WTC11 (cell line): ENCODE results near the gene CLEC6A. TPM values are rescaled to one million over a fixed set of nuclear protein-coding genes. Genes with fewer than 3 reads are reported as not detected.

Experiments
- ATAC-seq: fragments of 200-7000 bp; cut with Tn5 transposase; 2 replicates; pipeline ENCODE4 v1.10.0; 2021; ENCODE audit warnings: mild to moderate bottlenecking, moderate library complexity
- CTCF ChIA-PET: fragments of 300-600 bp; sonication (Branson Sonifier 250); formaldehyde crosslinking; loops from one replicate; lab custom pipeline; 2021; ENCODE audit warnings: antibody characterized with exemption; lab: Charles Lee
- POLR2A ChIA-PET: fragments of 350-600 bp; sonication (Branson Sonifier 250); formaldehyde crosslinking; loops from one replicate; lab custom pipeline; 2021; ENCODE audit warnings: antibody characterized with exemption; lab: Charles Lee
- DNase-seq: peaks from one replicate; pipeline ENCODE4 v3.0.0; 2021; ENCODE audit warnings: low spot score
- H3K27ac Mint-ChIP-seq: 2 replicates; pipeline ENCODE4 v1.8.0; 2021; ENCODE audit warnings: mixed read lengths
- H3K27me3 Mint-ChIP-seq: 2 replicates; pipeline ENCODE4 v1.8.0; 2021; ENCODE audit warnings: low read depth, mild to moderate bottlenecking, moderate library complexity, mixed read lengths
- H3K36me3 Mint-ChIP-seq: 2 replicates; pipeline ENCODE4 v1.8.0; 2021; ENCODE audit warnings: mixed read lengths
- H3K4me1 Mint-ChIP-seq: 2 replicates; pipeline ENCODE4 v1.8.0; 2022; ENCODE audit warnings: mixed read lengths
- H3K4me3 Mint-ChIP-seq: 2 replicates; pipeline ENCODE4 v1.8.0; 2021; ENCODE audit warnings: mild to moderate bottlenecking, moderate library complexity, mixed read lengths
- H3K9me3 Mint-ChIP-seq: 2 replicates; pipeline ENCODE4 v1.8.0; 2021; ENCODE audit warnings: mixed read lengths
- ATF1 ChIP-seq: sonication (generic); formaldehyde crosslinking; IDR thresholded peaks from 2 replicates; pipeline ENCODE4 v1.8.1; 2023; ENCODE audit warnings: mild to moderate bottlenecking, moderate library complexity, missing genetic modification reagents
- ATF6 ChIP-seq: sonication (generic); formaldehyde crosslinking; IDR thresholded peaks from 2 replicates; pipeline ENCODE4 v1.8.1; 2023; ENCODE audit warnings: mild to moderate bottlenecking, missing genetic modification reagents
- CBFB ChIP-seq: sonication (generic); formaldehyde crosslinking; IDR thresholded peaks from 2 replicates; pipeline ENCODE4 v1.8.1; 2022; ENCODE audit warnings: mild to moderate bottlenecking, low read depth, missing genetic modification reagents
- CREB1 ChIP-seq: sonication (generic); formaldehyde crosslinking; IDR thresholded peaks from 2 replicates; pipeline ENCODE4 v1.8.0; 2023; ENCODE audit warnings: mild to moderate bottlenecking, missing genetic modification reagents
- CTCF ChIP-seq: fragments of 200-600 bp; IDR thresholded peaks from 2 replicates; pipeline ENCODE4 v1.8.0; 2022; ENCODE audit warnings: antibody characterized with exemption
- ERG ChIP-seq: fragments of 250-450 bp; sonication (Bioruptor Pico); IDR thresholded peaks from 2 replicates; pipeline ENCODE4 v1.8.0; 2021; ENCODE audit warnings: mild to moderate bottlenecking
- FOXP4 ChIP-seq: sonication (generic); formaldehyde crosslinking; IDR thresholded peaks from 2 replicates; pipeline ENCODE4 v1.8.0; 2022; ENCODE audit warnings: mild to moderate bottlenecking, missing genetic modification reagents
- KAT7 ChIP-seq: sonication (generic); formaldehyde crosslinking; IDR thresholded peaks from 2 replicates; pipeline ENCODE4 v1.8.1; 2023; ENCODE audit warnings: missing genetic modification reagents, mild to moderate bottlenecking, borderline replicate concordance
- NFYB ChIP-seq: sonication (generic); formaldehyde crosslinking; conservative IDR thresholded peaks from 2 replicates; pipeline ENCODE4 v1.8.0; 2022; ENCODE audit warnings: low read depth, missing genetic modification reagents
- NR2C2 ChIP-seq: sonication (generic); formaldehyde crosslinking; IDR thresholded peaks from 2 replicates; pipeline ENCODE4 v1.8.0; 2022; ENCODE audit warnings: mild to moderate bottlenecking, missing genetic modification reagents
- OVOL2 ChIP-seq: fragments of 250-450 bp; sonication (Bioruptor Pico); IDR thresholded peaks from 2 replicates; pipeline ENCODE4 v1.9.0; 2021; ENCODE audit warnings: mild to moderate bottlenecking, borderline replicate concordance
- RELA ChIP-seq: sonication (generic); formaldehyde crosslinking; IDR thresholded peaks from 2 replicates; pipeline ENCODE4 v1.8.1; 2022; ENCODE audit warnings: missing genetic modification reagents, mild to moderate bottlenecking, borderline replicate concordance
- ZBTB21 ChIP-seq: sonication (generic); formaldehyde crosslinking; IDR thresholded peaks from 2 replicates; pipeline ENCODE4 v1.8.1; 2023; ENCODE audit warnings: mild to moderate bottlenecking, missing genetic modification reagents, borderline replicate concordance
- ZNF232 ChIP-seq: sonication (generic); formaldehyde crosslinking; IDR thresholded peaks from 2 replicates; pipeline ENCODE4 v1.8.0; 2022; ENCODE audit warnings: mild to moderate bottlenecking, missing genetic modification reagents
- ZNF263 ChIP-seq: sonication (generic); formaldehyde crosslinking; IDR thresholded peaks from 2 replicates; pipeline ENCODE4 v1.8.1; 2022; ENCODE audit warnings: low read depth, mild to moderate bottlenecking, moderate library complexity, missing genetic modification reagents
- ZNF317 ChIP-seq: sonication (generic); formaldehyde crosslinking; IDR thresholded peaks from 2 replicates; pipeline ENCODE4 v1.8.1; 2023; ENCODE audit warnings: low read depth, mild to moderate bottlenecking, moderate library complexity, missing genetic modification reagents, borderline replicate concordance
- ZNF416 ChIP-seq: fragments of 250-450 bp; sonication (Bioruptor Pico); IDR thresholded peaks from 2 replicates; pipeline ENCODE4 v1.9.0; 2021; ENCODE audit warnings: mild to moderate bottlenecking, inconsistent platforms
- total RNA-seq: library from RNA; stranded (reverse); gene quantifications from 3 replicates; pipeline ENCODE4 v1.2.3, GENCODE V29; 2021
- TF ChIP-seq, protein P1 (sequence below): sonication (generic); formaldehyde crosslinking; IDR thresholded peaks from 2 replicates; pipeline ENCODE4 v1.8.1; 2023; ENCODE audit warnings: mild to moderate bottlenecking, missing genetic modification reagents, borderline replicate concordance
- TF ChIP-seq, protein P2 (sequence below): sonication (generic); formaldehyde crosslinking; IDR thresholded peaks from 2 replicates; pipeline ENCODE4 v1.8.0; 2022; ENCODE audit warnings: missing genetic modification reagents

Gene CLEC6A
- total RNA-seq, 1 experiment from 2014 or later: 0.20 TPM

- no peaks in the 10 kb centered on the region for H3K36me3 Mint-ChIP-seq
- no peak for TF ChIP-seq ZNF317 (CRISPR knock-in tag)
- TF ChIP-seq CREB1 (CRISPR knock-in tag): no peak
- TF ChIP-seq KAT7: no peak
- TF ChIP-seq ZNF263 (CRISPR knock-in tag): no peak
- TF ChIP-seq OVOL2 (CRISPR knock-in tag): no peak
- no peak overlapping the region for H3K27ac Mint-ChIP-seq
- DNase-seq (no peak), ATAC-seq (no peak)
- CTCF ChIA-PET: no interaction called here
- no peaks in the 10 kb centered on the region for H3K27me3 Mint-ChIP-seq
- peaks cover 27% of the 10 kb centered on the region for H3K4me1 Mint-ChIP-seq
- H3K9me3 Mint-ChIP-seq: no peaks in the 10 kb centered on the region
- no peak overlapping the region for H3K4me3 Mint-ChIP-seq
- POLR2A ChIA-PET: no interaction called here
Measured at GRCh38 chr12:8445731-8446130, 10.0 kb upstream of the CLEC6A start.

- peaks cover 21% of the 10 kb centered on the region for H3K4me1 Mint-ChIP-seq
- CTCF ChIA-PET: no interaction called here
- POLR2A ChIA-PET: no interaction called here
- ATAC-seq (no peak), DNase-seq (no peak)
- peaks cover 3% of the 10 kb centered on the region; the same call in 1 of the 2 replicates for H3K9me3 Mint-ChIP-seq
- no peaks in the 10 kb centered on the region for H3K36me3 Mint-ChIP-seq
- H3K27ac Mint-ChIP-seq: no peak overlapping the region
- H3K27me3 Mint-ChIP-seq: no peaks in the 10 kb centered on the region
- H3K4me3 Mint-ChIP-seq: no peak overlapping the region
- TF ChIP-seq CBFB (CRISPR knock-in tag) (no peak), ERG (CRISPR knock-in tag) (no peak), ZNF416 (no peak), ZBTB21 (CRISPR knock-in tag) (no peak), ATF6 (CRISPR knock-in tag) (no peak), CTCF (no peak), RELA (CRISPR knock-in tag) (no peak), ATF1 (CRISPR knock-in tag) (no peak), KAT7 (no peak), NR2C2 (no peak), FOXP4 (CRISPR knock-in tag) (no peak), ZNF232 (no peak), NFYB (CRISPR knock-in tag) (no peak)
- TF ChIP-seq, protein P1, sequence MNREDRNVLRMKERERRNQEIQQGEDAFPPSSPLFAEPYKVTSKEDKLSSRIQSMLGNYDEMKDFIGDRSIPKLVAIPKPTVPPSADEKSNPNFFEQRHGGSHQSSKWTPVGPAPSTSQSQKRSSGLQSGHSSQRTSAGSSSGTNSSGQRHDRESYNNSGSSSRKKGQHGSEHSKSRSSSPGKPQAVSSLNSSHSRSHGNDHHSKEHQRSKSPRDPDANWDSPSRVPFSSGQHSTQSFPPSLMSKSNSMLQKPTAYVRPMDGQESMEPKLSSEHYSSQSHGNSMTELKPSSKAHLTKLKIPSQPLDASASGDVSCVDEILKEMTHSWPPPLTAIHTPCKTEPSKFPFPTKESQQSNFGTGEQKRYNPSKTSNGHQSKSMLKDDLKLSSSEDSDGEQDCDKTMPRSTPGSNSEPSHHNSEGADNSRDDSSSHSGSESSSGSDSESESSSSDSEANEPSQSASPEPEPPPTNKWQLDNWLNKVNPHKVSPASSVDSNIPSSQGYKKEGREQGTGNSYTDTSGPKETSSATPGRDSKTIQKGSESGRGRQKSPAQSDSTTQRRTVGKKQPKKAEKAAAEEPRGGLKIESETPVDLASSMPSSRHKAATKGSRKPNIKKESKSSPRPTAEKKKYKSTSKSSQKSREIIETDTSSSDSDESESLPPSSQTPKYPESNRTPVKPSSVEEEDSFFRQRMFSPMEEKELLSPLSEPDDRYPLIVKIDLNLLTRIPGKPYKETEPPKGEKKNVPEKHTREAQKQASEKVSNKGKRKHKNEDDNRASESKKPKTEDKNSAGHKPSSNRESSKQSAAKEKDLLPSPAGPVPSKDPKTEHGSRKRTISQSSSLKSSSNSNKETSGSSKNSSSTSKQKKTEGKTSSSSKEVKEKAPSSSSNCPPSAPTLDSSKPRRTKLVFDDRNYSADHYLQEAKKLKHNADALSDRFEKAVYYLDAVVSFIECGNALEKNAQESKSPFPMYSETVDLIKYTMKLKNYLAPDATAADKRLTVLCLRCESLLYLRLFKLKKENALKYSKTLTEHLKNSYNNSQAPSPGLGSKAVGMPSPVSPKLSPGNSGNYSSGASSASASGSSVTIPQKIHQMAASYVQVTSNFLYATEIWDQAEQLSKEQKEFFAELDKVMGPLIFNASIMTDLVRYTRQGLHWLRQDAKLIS (CRISPR knock-in tag): no peak
- TF ChIP-seq, protein P2, sequence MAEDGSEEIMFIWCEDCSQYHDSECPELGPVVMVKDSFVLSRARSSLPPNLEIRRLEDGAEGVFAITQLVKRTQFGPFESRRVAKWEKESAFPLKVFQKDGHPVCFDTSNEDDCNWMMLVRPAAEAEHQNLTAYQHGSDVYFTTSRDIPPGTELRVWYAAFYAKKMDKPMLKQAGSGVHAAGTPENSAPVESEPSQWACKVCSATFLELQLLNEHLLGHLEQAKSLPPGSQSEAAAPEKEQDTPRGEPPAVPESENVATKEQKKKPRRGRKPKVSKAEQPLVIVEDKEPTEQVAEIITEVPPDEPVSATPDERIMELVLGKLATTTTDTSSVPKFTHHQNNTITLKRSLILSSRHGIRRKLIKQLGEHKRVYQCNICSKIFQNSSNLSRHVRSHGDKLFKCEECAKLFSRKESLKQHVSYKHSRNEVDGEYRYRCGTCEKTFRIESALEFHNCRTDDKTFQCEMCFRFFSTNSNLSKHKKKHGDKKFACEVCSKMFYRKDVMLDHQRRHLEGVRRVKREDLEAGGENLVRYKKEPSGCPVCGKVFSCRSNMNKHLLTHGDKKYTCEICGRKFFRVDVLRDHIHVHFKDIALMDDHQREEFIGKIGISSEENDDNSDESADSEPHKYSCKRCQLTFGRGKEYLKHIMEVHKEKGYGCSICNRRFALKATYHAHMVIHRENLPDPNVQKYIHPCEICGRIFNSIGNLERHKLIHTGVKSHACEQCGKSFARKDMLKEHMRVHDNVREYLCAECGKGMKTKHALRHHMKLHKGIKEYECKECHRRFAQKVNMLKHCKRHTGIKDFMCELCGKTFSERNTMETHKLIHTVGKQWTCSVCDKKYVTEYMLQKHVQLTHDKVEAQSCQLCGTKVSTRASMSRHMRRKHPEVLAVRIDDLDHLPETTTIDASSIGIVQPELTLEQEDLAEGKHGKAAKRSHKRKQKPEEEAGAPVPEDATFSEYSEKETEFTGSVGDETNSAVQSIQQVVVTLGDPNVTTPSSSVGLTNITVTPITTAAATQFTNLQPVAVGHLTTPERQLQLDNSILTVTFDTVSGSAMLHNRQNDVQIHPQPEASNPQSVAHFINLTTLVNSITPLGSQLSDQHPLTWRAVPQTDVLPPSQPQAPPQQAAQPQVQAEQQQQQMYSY (CRISPR knock-in tag): no peak
Measured at GRCh38 chr12:8446642-8447547, 8.9 kb upstream of the CLEC6A start.
